Neuronal stem cell (in vitro differentiated cells): ENCODE measurements around the gene CACHD1.

Source experiments
- DNase-seq: peaks from one replicate; pipeline ENCODE4 v3.0.0-alpha.2; 2013; ENCODE audit warnings: low spot score
- H2AFZ ChIP-seq: one replicate; pipeline ENCODE4 v1.6.1; 2013; ENCODE audit warnings: mild to moderate bottlenecking, low read length, inconsistent platforms
- H2AK5ac ChIP-seq: 2 replicates; pipeline ENCODE4 v1.6.1; 2013; ENCODE audit warnings: low read depth, mild to moderate bottlenecking, inconsistent platforms, low read length, moderate library complexity, mixed read lengths
- H2BK120ac ChIP-seq: 2 replicates; pipeline ENCODE4 v1.6.1; 2013; ENCODE audit warnings: low read depth, mild to moderate bottlenecking, inconsistent platforms, low read length, moderate library complexity, mixed read lengths
- H2BK12ac ChIP-seq: one replicate; pipeline ENCODE4 v1.6.1; 2013; ENCODE audit warnings: low read length, inconsistent platforms
- H2BK15ac ChIP-seq: 2 replicates; pipeline ENCODE4 v1.6.1; 2013; ENCODE audit warnings: mild to moderate bottlenecking, low read length, inconsistent platforms, mixed read lengths
- H2BK5ac ChIP-seq: one replicate; pipeline ENCODE4 v1.6.1; 2013; ENCODE audit warnings: inconsistent platforms, mild to moderate bottlenecking, low read length, moderate library complexity
- H3K14ac ChIP-seq: one replicate; pipeline ENCODE4 v1.6.1; 2013; ENCODE audit warnings: low read length, inconsistent platforms
- H3K18ac ChIP-seq: 2 replicates; pipeline ENCODE4 v1.6.1; 2013; ENCODE audit warnings: low read length, inconsistent platforms
- H3K23ac ChIP-seq: 2 replicates; pipeline ENCODE4 v1.6.1; 2013; ENCODE audit warnings: low read depth, mild to moderate bottlenecking, mixed read lengths, low read length, inconsistent platforms; ENCODE audit not compliant: poor library complexity
- H3K27ac ChIP-seq: replicated peaks from 3 replicates; pipeline ENCODE4 v1.5.1; 2013; ENCODE audit warnings: low read length, inconsistent platforms
- H3K27me3 ChIP-seq, 3 experiments: 2 replicates each; pipeline ENCODE4 v1.6.1; 2013; ENCODE audit warnings: low read length in 3 of 3, mild to moderate bottlenecking in 2 of 3, inconsistent platforms in 1 of 3, low read depth in 1 of 3, mixed read lengths in 1 of 3, moderate library complexity in 1 of 3; ENCODE audit not compliant: control insufficient read depth in 3 of 3, insufficient read depth in 3 of 3
- H3K36me3 ChIP-seq, 2 donors: replicated peaks in 1 of 2; 2 replicates each; pipeline ENCODE4 v1.6.1; 2013; ENCODE audit warnings: low read length in 2 of 2; ENCODE audit not compliant: control insufficient read depth in 2 of 2, insufficient read depth in 2 of 2
- H3K4ac ChIP-seq: 2 replicates; pipeline ENCODE4 v1.6.1; 2013; ENCODE audit warnings: inconsistent platforms, mild to moderate bottlenecking, low read length, moderate library complexity
- H3K4me1 ChIP-seq, 2 donors: 1 replicate in 1 of 2; 2 replicates in 1 of 2; pipeline ENCODE4 v1.6.1; 2013; ENCODE audit warnings: low read length in 2 of 2, low read depth in 1 of 2; ENCODE audit not compliant: control insufficient read depth in 2 of 2, insufficient read depth in 1 of 2
- H3K4me2 ChIP-seq: one replicate; pipeline ENCODE4 v1.6.1; 2013; ENCODE audit warnings: mild to moderate bottlenecking, low read length, inconsistent platforms; ENCODE audit not compliant: insufficient read depth, poor library complexity, severe bottlenecking
- H3K4me3 ChIP-seq, 2 donors: 2 replicates each; pipeline ENCODE4 v1.5.1; 2013; ENCODE audit warnings: low read length in 2 of 2, mild to moderate bottlenecking in 2 of 2, inconsistent platforms in 1 of 2, moderate library complexity in 1 of 2
- H3K79me1 ChIP-seq: one replicate; pipeline ENCODE4 v1.6.1; 2013; ENCODE audit warnings: low read depth, mild to moderate bottlenecking, inconsistent platforms, low read length, moderate library complexity
- H3K9ac ChIP-seq: one replicate; pipeline ENCODE4 v1.6.1; 2013; ENCODE audit warnings: mild to moderate bottlenecking, low read depth, low read length, inconsistent platforms; ENCODE audit not compliant: poor library complexity
- H3K9me3 ChIP-seq, 2 donors: replicated peaks in 1 of 2; 2 replicates each; pipeline versions ENCODE3 to v1.6.1; 2013; ENCODE audit warnings: low read length in 2 of 2, mild to moderate bottlenecking in 2 of 2, inconsistent platforms in 1 of 2, low read depth in 1 of 2, mixed read lengths in 1 of 2, moderate library complexity in 1 of 2; ENCODE audit not compliant: control insufficient read depth in 2 of 2, insufficient read depth in 1 of 2
- H4K8ac ChIP-seq: one replicate; pipeline ENCODE4 v1.6.1; 2013; ENCODE audit warnings: low read depth, mild to moderate bottlenecking, inconsistent platforms, low read length, moderate library complexity
- H4K91ac ChIP-seq: one replicate; pipeline ENCODE4 v1.6.1; 2013; ENCODE audit warnings: low read length, low read depth, mild to moderate bottlenecking, inconsistent platforms; ENCODE audit not compliant: poor library complexity
- WGBS, 2 donors: extraction: QIAGEN DNeasy Blood & Tissue Kit; methylation state at CpG; one replicate each; pipeline ENCODE4 v1.1.7; 2013; ENCODE audit warnings: missing lambda C conversion rate in 2 of 2, mixed read lengths in 1 of 2; ENCODE audit not compliant: insufficient read length in 2 of 2, insufficient replicate concordance in 1 of 2; ENCODE audit errors: extremely low coverage in 2 of 2; 5-methylcytosine and 5-hydroxymethylcytosine counted together

The CACHD1 gene

GRCh38 chr1:64516803-64517568, 47.1 kb downstream of the CACHD1 start:
- no peak overlapping the region for H3K23ac ChIP-seq
- WGBS, 2 donors = no CpG with 5 or more reads among the region's 2 CpGs
- no peak overlapping the region for H2BK120ac ChIP-seq
- H4K91ac ChIP-seq = no peak overlapping the region
- H2BK12ac ChIP-seq = no peak overlapping the region
- H3K4me1 ChIP-seq = peaks cover 16 to 39% of the 10 kb centered on the region in 2 donors
- no peaks in the 10 kb centered on the region for H3K27me3 ChIP-seq
- H3K36me3 ChIP-seq = peaks cover 0 to 5% of the 10 kb centered on the region in 2 donors
- H3K9ac ChIP-seq = no peak overlapping the region
- no peaks in the 10 kb centered on the region for H3K79me1 ChIP-seq
- H4K8ac ChIP-seq = no peak overlapping the region
- no peak overlapping the region for H3K18ac ChIP-seq
- no peak overlapping the region for H3K27ac ChIP-seq
- H3K4ac ChIP-seq = no peak overlapping the region
- no peak overlapping the region for H3K14ac ChIP-seq
- no peak overlapping the region for H3K4me3 ChIP-seq
- H3K4me2 ChIP-seq = no peak overlapping the region
- H3K9me3 ChIP-seq = no peaks in the 10 kb centered on the region
- no peak overlapping the region for H2BK15ac ChIP-seq
- H2AFZ ChIP-seq = no peak overlapping the region
- no peak overlapping the region for H2BK5ac ChIP-seq
- no peak overlapping the region for H2AK5ac ChIP-seq
- DNase-seq = no peak

DNA sequence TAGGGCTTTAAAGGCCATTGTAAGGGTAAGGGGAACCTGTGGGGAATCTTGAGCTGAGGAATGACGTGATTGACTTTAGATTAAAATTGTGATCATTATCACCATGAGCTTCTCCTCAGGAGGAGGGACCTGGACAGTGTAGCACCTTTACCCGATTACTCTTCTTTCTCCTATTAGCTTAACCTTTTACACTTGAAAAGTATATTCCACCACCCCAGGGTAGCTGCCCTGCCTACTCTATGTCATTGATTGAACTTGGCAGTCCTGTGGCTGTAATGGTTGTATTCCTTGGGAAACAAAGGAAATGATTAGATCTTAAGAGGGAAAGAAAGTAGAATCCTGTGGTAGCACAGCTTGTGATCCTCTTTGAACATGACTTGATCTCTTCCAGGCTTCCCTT, 47.7 kb downstream of the CACHD1 start:
- Histone ChIP-seq H2BK15ac (no peak overlapping the region), H2AK5ac (no peak overlapping the region), H3K23ac (no peak overlapping the region), H2AFZ (no peak overlapping the region), H3K4me3 (no peak overlapping the region), H3K9me3 (no peaks in the 10 kb centered on the region), H3K4me2 (no peak overlapping the region), H3K4ac (no peak overlapping the region), H2BK12ac (no peak overlapping the region), H3K9ac (no peak overlapping the region), H3K4me1 (peaks cover 16 to 40% of the 10 kb centered on the region in 2 donors), H4K91ac (no peak overlapping the region), H2BK5ac (no peak overlapping the region), H3K14ac (no peak overlapping the region), H3K27ac (no peak overlapping the region), H3K79me1 (no peaks in the 10 kb centered on the region), H3K36me3 (peaks cover 0 to 5% of the 10 kb centered on the region in 2 donors), H3K18ac (no peak overlapping the region), H2BK120ac (no peak overlapping the region), H3K27me3 (no peaks in the 10 kb centered on the region), H4K8ac (no peak overlapping the region)
- DNase-seq = no peak
- no CpG with 5 or more reads among the region's 2 CpGs for WGBS, 2 donors

DNA sequence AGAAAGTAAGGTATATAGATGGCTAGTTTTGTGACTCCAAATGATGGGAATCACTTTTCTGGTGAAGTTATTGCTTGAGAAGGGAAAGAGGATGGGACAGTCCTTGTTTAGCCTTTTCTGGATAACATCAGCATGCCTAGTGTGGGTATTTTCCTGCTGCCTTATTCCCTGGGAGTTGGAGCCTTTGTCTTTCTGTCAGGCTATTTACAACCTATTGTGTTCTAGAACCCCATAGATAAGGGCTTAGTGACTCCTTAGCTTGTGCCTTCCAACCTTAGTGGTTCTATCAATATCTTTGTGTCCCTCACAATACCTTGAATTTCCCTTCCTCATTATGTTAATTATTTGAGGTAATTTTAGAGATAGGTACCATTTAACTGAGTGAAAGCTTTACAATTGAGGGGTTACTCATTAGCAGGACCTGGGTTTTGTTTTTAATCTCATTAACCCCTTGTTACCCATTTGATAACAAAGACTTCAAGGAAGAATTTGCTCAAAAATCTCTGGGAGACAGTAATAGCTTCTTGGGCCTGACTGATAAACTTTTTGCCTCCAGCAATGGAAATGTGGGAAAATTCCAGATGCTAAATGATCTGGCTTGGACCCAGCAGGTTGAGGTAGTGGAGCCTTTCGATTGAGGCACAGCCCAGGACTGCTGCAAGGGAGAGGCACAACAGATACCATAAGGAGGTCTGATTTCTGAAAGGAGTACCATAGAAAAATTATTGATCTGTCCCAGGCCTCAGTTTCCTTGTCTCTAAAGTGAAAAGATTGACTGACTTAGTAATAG, 49.0 kb downstream of the CACHD1 start:
- peaks cover 15 to 40% of the 10 kb centered on the region in 2 donors for H3K4me1 ChIP-seq

GRCh38 chr1:64519901-64520300, 50.0 kb downstream of the CACHD1 start:
- no peak overlapping the region for H2BK15ac ChIP-seq
- no peak overlapping the region for H2AFZ ChIP-seq
- no peak overlapping the region for H4K8ac ChIP-seq
- no peak overlapping the region for H3K4me2 ChIP-seq
- H3K27me3 ChIP-seq = no peaks in the 10 kb centered on the region
- H2BK12ac ChIP-seq = no peak overlapping the region
- H3K27ac ChIP-seq = no peak overlapping the region
- no peak overlapping the region for H3K4ac ChIP-seq
- no peak overlapping the region for H3K9ac ChIP-seq
- no peak overlapping the region for H4K91ac ChIP-seq
- no CpG with 5 or more reads among the region's 3 CpGs for WGBS, 2 donors
- no peaks in the 10 kb centered on the region for H3K9me3 ChIP-seq
- H3K4me3 ChIP-seq = no peak overlapping the region
- H2AK5ac ChIP-seq = no peak overlapping the region
- H3K23ac ChIP-seq = no peak overlapping the region
- H3K18ac ChIP-seq = no peak overlapping the region
- DNase-seq = no peak
- peaks cover 0 to 5% of the 10 kb centered on the region in 2 donors for H3K36me3 ChIP-seq
- peaks cover 16 to 36% of the 10 kb centered on the region in 2 donors for H3K4me1 ChIP-seq
- no peaks in the 10 kb centered on the region for H3K79me1 ChIP-seq
- H2BK5ac ChIP-seq = no peak overlapping the region
- no peak overlapping the region for H2BK120ac ChIP-seq
- H3K14ac ChIP-seq = no peak overlapping the region

More for the DNA sequence above, 49.0 kb downstream of the CACHD1 start:
- Histone ChIP-seq H3K79me1 (no peaks in the 10 kb centered on the region), H3K9ac (no peak overlapping the region), H3K18ac (no peak overlapping the region), H2AK5ac (no peak overlapping the region), H2BK12ac (no peak overlapping the region), H2BK15ac (no peak overlapping the region), H4K8ac (no peak overlapping the region), H3K14ac (no peak overlapping the region), H3K4me2 (no peak overlapping the region), H3K36me3 (peaks cover 0 to 5% of the 10 kb centered on the region in 2 donors), H2AFZ (no peak overlapping the region), H3K27ac (no peak overlapping the region), H3K9me3 (no peaks in the 10 kb centered on the region), H3K4me3 (no peak overlapping the region), H3K27me3 (no peaks in the 10 kb centered on the region), H3K23ac (no peak overlapping the region), H4K91ac (no peak overlapping the region), H2BK120ac (no peak overlapping the region), H3K4ac (no peak overlapping the region), H2BK5ac (no peak overlapping the region)
- no peak for DNase-seq
- WGBS, 2 donors = no CpG with 5 or more reads among the region's 1 CpG
